Psoas muscle (tissue), 8 donors: ENCODE data around the gene STAT1. TPM values are rescaled to one million over a fixed set of nuclear protein-coding genes. Genes with fewer than 3 reads are reported as not detected.

Source experiments
- ATAC-seq, 4 donors: fragments of 200-7000 bp; cut with Tn5 transposase; one replicate each; pipeline ENCODE4 v1.9.1; 2020; ENCODE audit warnings: moderate library complexity in 3 of 4, mild to moderate bottlenecking in 2 of 4
- DNase-seq, 2 donors: peaks; one replicate each; pipeline ENCODE4 v3.0.0-alpha.2; 2020
- H3K27ac ChIP-seq: fragments of 200-600 bp; one replicate; pipeline ENCODE4 v1.8.0; 2022
- H3K27me3 ChIP-seq, 3 donors: fragments of 200-600 bp in 1 of 3; one replicate each; pipeline versions ENCODE4 v1.6.1 to v1.8.0; 2013 to 2022; ENCODE audit warnings: low read length in 2 of 3, mild to moderate bottlenecking in 2 of 3, moderate library complexity in 1 of 3; ENCODE audit not compliant: insufficient read depth in 3 of 3
- H3K36me3 ChIP-seq, 2 donors: fragments of 200-600 bp in 1 of 2; one replicate each; pipeline versions ENCODE4 v1.6.1 to v1.8.0; 2013 to 2022; ENCODE audit warnings: low read depth in 1 of 2, mild to moderate bottlenecking in 1 of 2, moderate library complexity in 1 of 2; ENCODE audit not compliant: insufficient read depth in 1 of 2
- H3K4me1 ChIP-seq: fragments of 200-600 bp; one replicate; pipeline ENCODE4 v1.8.0; 2022
- H3K4me3 ChIP-seq: fragments of 200-600 bp; one replicate; pipeline ENCODE4 v1.8.0; 2022; ENCODE audit warnings: mild to moderate bottlenecking
- H3K9me3 ChIP-seq: fragments of 200-600 bp; one replicate; pipeline ENCODE4 v1.8.0; 2022
- CTCF ChIP-seq: fragments of 200-600 bp; IDR thresholded peaks from one replicate; pipeline ENCODE4 v1.8.0; 2022; ENCODE audit warnings: antibody characterized with exemption
- WGBS, 3 donors: extraction: QIAGEN DNeasy Blood & Tissue Kit; methylation state at CpG; one replicate each; pipeline versions ENCODE4 v1.1.6 to v1.1.7; 2013; 5-methylcytosine and 5-hydroxymethylcytosine counted together
- intact Hi-C, 2 donors: fragments of 100-400 bp; cut with DNase I; formaldehyde crosslinking; loops; one replicate each; pipeline versions ENCODE4 v1.11.0 to v1.14.2; 2022
- polyA plus RNA-seq, 3 donors: library from polyadenylated mRNA; stranded (reverse); fragments of 200-250 nt; gene quantifications; one replicate each; pipeline ENCODE4 v1.2.3, GENCODE V29; 2013
- total RNA-seq, 4 donors: library from RNA; stranded (reverse); fragmentation: NEBNext Ultra II Directional in 2 of 4; extraction: Animal tissue kit (Norgen Biotek cat#: 25700) in 2 of 4; gene quantifications; one replicate each; pipeline versions ENCODE4 v1.2.1 to v1.2.4, GENCODE V29; 2021 to 2023
- donor health status: healthy with polysubstance abuse.
- donor health status: DM: no; HTN: no; CAD: no; lungs with moderate emphysema.
- donor health status: Bipolar disorder and iron deficiency.
- donor health status: healthy.
- donor health status: DM: yes; HTN: yes; CAD: no.
- donor health status: DM: no; HTN: no; CAD: no.
- donor health status: DM: no; HTN: no; CAD: no.
- donor health status: DM: yes; HTN: yes; CAD: no.

The STAT1 gene
- total and polyA plus RNA-seq, 7 donors, result 14.2 to 49.0 (median 33.2) TPM

GRCh38 chr2:190922376-190922775 is 91.6 kb downstream of the STAT1 start:
- 93 to 100% (median 95%) methylated on average over 1 of the region's 1 CpG for WGBS, 3 donors
- H3K27ac ChIP-seq, result no peak overlapping the region
- DNase-seq, result no peak
- ATAC-seq, result no peak
- no peak overlapping the region for H3K4me3 ChIP-seq
- no peaks in the 10 kb centered on the region for H3K4me1 ChIP-seq
- intact Hi-C loops, result no loop called here
- no peaks in the 10 kb centered on the region for H3K9me3 ChIP-seq
- no peak for TF ChIP-seq CTCF
- H3K27me3 ChIP-seq, result no peaks in the 10 kb centered on the region
- H3K36me3 ChIP-seq, result peaks cover 7 to 96% of the 10 kb centered on the region in 2 donors

- Histone ChIP-seq H3K9me3 (no peaks in the 10 kb centered on the region), H3K36me3 (peaks cover 7 to 96% of the 10 kb centered on the region in 2 donors), H3K4me1 (no peaks in the 10 kb centered on the region), H3K27ac (no peak overlapping the region), H3K27me3 (no peaks in the 10 kb centered on the region), H3K4me3 (no peak overlapping the region)
- intact Hi-C loops, result no loop called here
- 87 to 95% (median 92%) methylated on average over 3 of the region's 3 CpGs for WGBS, 3 donors
- DNase-seq (no peak), ATAC-seq (no peak)
- no peak for TF ChIP-seq CTCF
Measured at GRCh38 chr2:190920085-190920484, 93.9 kb downstream of the STAT1 start.

Other genes with a start within 250 kb of the STAT1 start
- gene GLS, start 133.3 kb downstream of the STAT1 start, total RNA-seq, result 10 to 100 TPM; 19.4 to 30.6 (median 29.0) TPM
- gene GLS, start 133.3 kb downstream of the STAT1 start, polyA plus RNA-seq, result 10 to 100 TPM in 2 of 3 donors, 1 to 10 TPM in 1; 6.9 to 26.7 (median 20.6) TPM
- under 1 TPM; 0.26 to 0.56 (median 0.41) TPM for gene STAT4, start 136.8 kb upstream of the STAT1 start, total RNA-seq
- gene STAT4, start 136.8 kb upstream of the STAT1 start, polyA plus RNA-seq, result under 1 TPM; 0.19 to 0.38 (median 0.24) TPM
- gene MYO1B, start 231.2 kb upstream of the STAT1 start, total RNA-seq, result 10 to 100 TPM in 2 of 4 donors, 1 to 10 TPM in 2; 7.9 to 14.1 (median 11.2) TPM
- 1 to 10 TPM; 4.4 to 5.8 (median 4.9) TPM for gene MYO1B, start 231.2 kb upstream of the STAT1 start, polyA plus RNA-seq